ENCODE results near the gene SDHA. TPM values are rescaled to one million over a fixed set of nuclear protein-coding genes. Genes with fewer than 3 reads are reported as not detected.

The SDHA gene
- polyA plus RNA-seq, 1 donor (not counting 4 experiments of a cell fraction or from before 2014, with no cell fraction given) = 178 TPM

GRCh38 chr5:182126-182525, 36.0 kb upstream of the SDHA start:
- no peak for TF ChIP-seq EZH2 (IDR thresholded peaks at IDR 0.05; ENCODE audit: low read length)
- TF ChIP-seq CTCF (optimal IDR thresholded peaks at IDR 0.05 in 1 of 3, IDR thresholded peaks at IDR 0.05 in 1 of 3, conservative IDR thresholded peaks at IDR 0.05 in 1 of 3; ENCODE audit: extremely low read depth in 1 of 3, insufficient read depth in 2 of 3, low read length in 3 of 3) = no peak
- H3K9me1 ChIP-seq (ENCODE audit: control insufficient read depth, extremely low read depth, insufficient read depth, low read length) = no peaks in the 10 kb centered on the region
- DNase-seq (ENCODE audit: low read depth, low spot score) (no peak), FAIRE-seq (no peak)
- no peaks in the 10 kb centered on the region for H3K4me1 ChIP-seq (ENCODE audit: control insufficient read depth, extremely low read depth, insufficient read depth, low read length)
- H4K20me1 ChIP-seq (ENCODE audit: control insufficient read depth, extremely low read depth, insufficient read depth, low read length) = no peaks in the 10 kb centered on the region
- H3K36me3 ChIP-seq (ENCODE audit: control insufficient read depth in 2 of 2, extremely low read depth in 1 of 2, insufficient read depth in 2 of 2, low read length in 2 of 2) = no peaks in the 10 kb centered on the region
- dilution Hi-C loops (cut with MboI; ENCODE audit: extremely low pct_ligation_motif_present, low sequenced_read_pairs) = no loop called here
- H3K79me2 ChIP-seq (ENCODE audit: control insufficient read depth, insufficient read depth, low read length) = no peaks in the 10 kb centered on the region
- H3K9me3 ChIP-seq (ENCODE audit: control insufficient read depth, low read depth, low read length) = no peaks in the 10 kb centered on the region
- H3K27me3 ChIP-seq (ENCODE audit: control insufficient read depth, extremely low read depth, insufficient read depth, low read length) = peaks cover 13% of the 10 kb centered on the region
- H2AFZ ChIP-seq (ENCODE audit: control insufficient read depth, low read length) = no peak overlapping the region
- H3K27ac ChIP-seq (ENCODE audit: control insufficient read depth, insufficient read depth, low read length) = no peak overlapping the region
- H3K4me2 ChIP-seq (ENCODE audit: control insufficient read depth, extremely low read depth, insufficient read depth, low read depth, low read length) = no peak overlapping the region
- H3K4me3 ChIP-seq (ENCODE audit: control insufficient read depth in 2 of 3, extremely low read depth in 1 of 3, insufficient read depth in 2 of 3, low read depth in 1 of 3, low read length in 3 of 3) = no peak overlapping the region
- H3K9ac ChIP-seq (ENCODE audit: control insufficient read depth, extremely low read depth, insufficient read depth, low read length) = no peak overlapping the region

- DNase-seq (ENCODE audit: low read depth, low spot score) (no peak), FAIRE-seq (no peak)
- Histone ChIP-seq H3K9ac (ENCODE audit: control insufficient read depth, extremely low read depth, insufficient read depth, low read length) (no peak overlapping the region), H3K4me2 (ENCODE audit: control insufficient read depth, extremely low read depth, insufficient read depth, low read depth, low read length) (no peak overlapping the region), H4K20me1 (ENCODE audit: control insufficient read depth, extremely low read depth, insufficient read depth, low read length) (peaks cover 4% of the 10 kb centered on the region), H3K27ac (ENCODE audit: control insufficient read depth, insufficient read depth, low read length) (no peak overlapping the region), H3K9me3 (ENCODE audit: control insufficient read depth, low read depth, low read length) (no peaks in the 10 kb centered on the region), H3K4me3 (ENCODE audit: control insufficient read depth in 2 of 3, extremely low read depth in 1 of 3, insufficient read depth in 2 of 3, low read depth in 1 of 3, low read length in 3 of 3) (no peak overlapping the region), H3K4me1 (ENCODE audit: control insufficient read depth, extremely low read depth, insufficient read depth, low read length) (peaks cover 2% of the 10 kb centered on the region), H3K9me1 (ENCODE audit: control insufficient read depth, extremely low read depth, insufficient read depth, low read length) (no peaks in the 10 kb centered on the region), H2AFZ (ENCODE audit: control insufficient read depth, low read length) (no peak overlapping the region), H3K27me3 (ENCODE audit: control insufficient read depth, extremely low read depth, insufficient read depth, low read length) (peaks cover 18% of the 10 kb centered on the region), H3K36me3 (ENCODE audit: control insufficient read depth in 2 of 2, extremely low read depth in 1 of 2, insufficient read depth in 2 of 2, low read length in 2 of 2) (no peaks in the 10 kb centered on the region), H3K79me2 (ENCODE audit: control insufficient read depth, insufficient read depth, low read length) (no peaks in the 10 kb centered on the region)
- TF ChIP-seq CTCF (optimal IDR thresholded peaks at IDR 0.05 in 1 of 3, IDR thresholded peaks at IDR 0.05 in 1 of 3, conservative IDR thresholded peaks at IDR 0.05 in 1 of 3; ENCODE audit: extremely low read depth in 1 of 3, insufficient read depth in 2 of 3, low read length in 3 of 3) (no peak), EZH2 (IDR thresholded peaks at IDR 0.05; ENCODE audit: low read length) (no peak)
- dilution Hi-C loops (cut with MboI; ENCODE audit: extremely low pct_ligation_motif_present, low sequenced_read_pairs) = no loop called here
Observed at GRCh38 chr5:184471-184870, 33.6 kb upstream of the SDHA start.
